Germinal center (tissue), 1 donor: ENCODE results near the gene SLC7A6.

Experiments used
- DNase-seq: peaks from one replicate; pipeline ENCODE4 v3.0.0; 2012; ENCODE audit warnings: mixed read lengths, low spot score

SLC7A6 gene

DNA sequence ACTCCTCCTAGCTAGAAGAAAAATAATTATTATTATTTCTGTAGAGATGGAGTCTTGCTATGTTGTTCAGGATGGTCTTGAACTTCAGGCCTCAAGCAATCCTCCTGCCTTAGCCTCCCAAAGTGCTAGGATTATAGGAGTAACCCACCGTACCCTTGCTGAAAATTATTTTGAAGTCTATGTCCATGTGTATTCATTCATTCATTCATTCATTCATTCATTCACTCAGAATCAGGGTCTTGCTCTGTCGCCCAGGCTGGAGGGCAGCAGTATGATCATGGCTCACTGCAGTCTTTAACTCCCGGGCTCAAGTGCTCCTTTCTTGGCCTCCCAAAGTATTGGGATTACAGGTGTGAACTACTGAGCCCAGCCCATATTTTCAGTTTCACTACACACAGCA lies 42.3 kb downstream of the SLC7A6 start:
- no peak for DNase-seq

DNA sequence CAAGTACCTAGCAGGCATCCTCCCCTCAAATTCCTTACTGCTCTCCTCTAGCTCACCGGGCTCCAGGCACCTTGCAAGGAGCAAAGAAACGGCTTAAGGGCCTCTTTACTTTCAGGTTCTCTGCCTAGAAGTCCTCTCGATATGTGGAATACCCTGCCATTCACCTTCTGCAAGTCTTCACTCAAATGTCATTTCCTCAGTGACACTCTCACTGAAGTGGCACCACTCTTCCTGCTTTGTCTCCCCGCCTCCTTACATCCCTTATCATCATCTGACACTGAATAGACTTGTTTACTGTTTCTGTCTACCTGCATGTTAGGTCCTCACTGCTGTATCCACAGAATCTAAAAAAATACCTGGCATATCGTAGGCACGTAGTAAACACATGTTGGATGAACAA lies 45.5 kb downstream of the SLC7A6 start:
- no peak for DNase-seq

DNA sequence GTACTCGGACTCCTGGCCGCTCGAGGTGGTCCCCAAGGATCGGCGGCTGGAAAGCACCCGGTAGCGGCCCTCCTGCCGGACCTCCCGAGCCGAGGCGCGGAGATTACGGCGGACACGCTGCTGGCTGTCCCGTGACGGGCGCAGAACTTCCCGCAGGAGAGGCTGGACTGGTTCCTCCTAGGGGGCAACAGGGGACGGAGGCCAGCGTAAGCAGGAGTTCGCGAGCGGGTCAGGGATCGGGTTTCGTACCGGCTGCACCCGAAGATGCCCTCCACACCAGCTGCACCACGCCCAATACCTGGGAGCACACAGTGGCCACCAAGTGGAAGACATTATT lies 46.1 kb downstream of the SLC7A6 start:
- no peak for DNase-seq

DNA sequence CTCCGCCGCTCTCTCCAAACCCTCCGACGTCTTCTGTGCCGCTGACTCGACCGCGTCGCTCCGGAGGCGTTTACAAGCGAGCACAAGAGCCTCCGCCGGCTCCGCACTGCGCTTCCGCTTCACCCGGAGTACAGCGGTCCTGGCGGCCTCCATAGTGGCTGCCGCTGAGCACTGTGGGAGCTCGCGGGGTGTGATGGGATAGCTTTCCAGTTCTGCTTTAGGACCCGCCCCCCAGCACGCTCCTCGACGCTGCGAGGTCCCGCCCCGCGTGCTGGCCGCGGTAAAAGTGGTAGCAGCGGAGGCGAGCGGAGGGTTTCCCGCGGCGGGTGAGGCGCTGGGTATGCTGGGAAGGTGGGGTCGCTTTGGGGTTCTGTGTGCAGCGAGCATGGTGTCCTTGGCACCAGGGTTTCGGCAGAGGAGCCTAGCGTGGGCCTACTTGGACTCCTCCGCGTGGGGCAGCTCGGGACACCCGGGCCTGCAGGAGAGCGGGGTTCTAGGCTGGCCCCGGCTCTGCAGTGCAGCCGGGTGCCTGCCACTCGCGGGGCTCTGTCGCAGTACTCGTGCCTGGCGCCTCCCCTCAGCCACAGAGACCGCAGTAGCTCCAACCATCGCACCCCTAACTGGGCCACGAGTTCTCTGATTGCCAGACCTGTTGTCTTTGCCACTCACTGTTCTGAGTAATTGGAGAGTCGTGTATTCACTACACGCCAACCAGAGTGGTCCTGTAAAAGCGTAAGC lies 46.6 kb downstream of the SLC7A6 start, which contains the start of the genes PRMT7 and SLC7A6OS:
PRMT7 (plus strand) TSS at position 246 of the 738 bp plus-strand sequence. CDS start 4,961 bp downstream, outside the sequence.
SLC7A6OS (minus strand) TSS at position 173 of the 738 bp plus-strand sequence; CDS start at position 153, 20 bp downstream.
- peak; percentile 97 for DNase-seq

DNA sequence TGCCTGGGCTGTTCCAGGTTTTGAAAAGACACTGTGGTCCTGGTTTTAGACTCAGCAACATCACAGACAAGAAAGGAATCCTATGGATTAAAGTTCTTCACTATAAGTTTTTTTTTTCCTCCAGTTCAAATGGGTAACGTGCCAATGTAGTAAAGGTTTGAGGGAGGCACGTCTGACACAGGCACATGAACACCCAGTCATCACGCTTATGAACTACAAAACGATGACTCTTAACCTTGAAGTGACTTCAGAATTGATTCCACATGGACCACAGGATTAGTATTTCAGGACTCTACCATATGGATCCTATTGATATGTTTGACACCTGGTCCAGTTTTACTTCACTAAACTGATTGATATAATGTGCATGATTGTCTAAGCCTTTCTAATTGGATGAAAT lies 48.8 kb downstream of the SLC7A6 start:
- DNase-seq = no peak

DNA sequence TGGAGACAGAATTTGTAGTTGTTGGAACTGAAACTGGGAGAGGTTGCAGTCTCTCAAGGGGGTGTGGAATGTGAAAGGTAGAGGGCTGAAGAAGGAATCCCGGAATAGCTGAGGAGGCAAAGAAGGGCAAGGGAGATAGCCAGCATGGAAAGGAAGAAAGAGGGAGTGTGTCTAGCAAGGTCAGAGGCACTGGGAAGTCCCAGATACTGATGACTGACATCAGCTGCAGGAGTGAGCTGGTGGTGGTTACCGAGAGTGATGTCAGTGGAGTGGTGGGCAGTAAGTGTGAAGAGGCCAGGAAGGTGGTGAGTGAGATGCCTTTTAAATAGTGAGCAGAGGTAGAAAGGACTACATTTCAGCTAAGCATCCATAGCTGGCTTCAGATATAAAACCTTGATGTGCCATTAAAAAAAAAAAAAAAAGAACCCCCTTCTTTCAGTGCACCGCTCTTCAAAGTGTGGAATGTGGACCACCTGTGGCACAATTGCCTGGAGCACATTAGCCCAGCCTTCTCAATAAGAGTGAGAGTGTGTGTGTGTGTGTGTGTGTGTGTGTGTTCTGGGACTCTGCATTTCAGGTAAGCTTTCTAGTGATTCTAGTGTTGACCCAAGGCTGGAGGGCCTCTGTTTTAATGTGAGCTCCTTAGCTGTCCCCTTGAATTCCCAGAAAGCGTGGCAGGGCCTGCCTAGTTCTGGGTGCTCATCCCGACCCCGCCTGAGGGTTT lies 55.0 kb downstream of the SLC7A6 start:
- no peak for DNase-seq

DNA sequence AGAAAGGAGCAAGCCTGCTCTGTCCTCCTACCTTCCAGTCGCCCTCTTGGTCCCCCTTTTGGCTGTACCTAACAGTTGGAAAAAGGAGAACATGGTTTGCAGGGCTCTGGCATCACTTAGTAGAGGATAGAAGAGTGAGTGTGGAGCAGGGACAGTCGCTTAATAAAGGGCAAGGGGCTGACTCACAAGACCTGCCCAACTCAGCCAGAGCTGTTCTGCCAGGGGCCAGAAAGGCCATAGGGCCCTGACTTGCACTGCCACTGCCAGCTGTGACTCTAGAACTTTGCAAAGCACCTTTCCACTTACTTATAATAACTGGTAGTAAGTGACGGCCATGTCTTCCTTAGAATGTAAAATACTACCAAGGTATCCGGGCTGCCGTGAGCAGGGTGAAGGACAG lies 60.0 kb downstream of the SLC7A6 start:
- no peak for DNase-seq

DNA sequence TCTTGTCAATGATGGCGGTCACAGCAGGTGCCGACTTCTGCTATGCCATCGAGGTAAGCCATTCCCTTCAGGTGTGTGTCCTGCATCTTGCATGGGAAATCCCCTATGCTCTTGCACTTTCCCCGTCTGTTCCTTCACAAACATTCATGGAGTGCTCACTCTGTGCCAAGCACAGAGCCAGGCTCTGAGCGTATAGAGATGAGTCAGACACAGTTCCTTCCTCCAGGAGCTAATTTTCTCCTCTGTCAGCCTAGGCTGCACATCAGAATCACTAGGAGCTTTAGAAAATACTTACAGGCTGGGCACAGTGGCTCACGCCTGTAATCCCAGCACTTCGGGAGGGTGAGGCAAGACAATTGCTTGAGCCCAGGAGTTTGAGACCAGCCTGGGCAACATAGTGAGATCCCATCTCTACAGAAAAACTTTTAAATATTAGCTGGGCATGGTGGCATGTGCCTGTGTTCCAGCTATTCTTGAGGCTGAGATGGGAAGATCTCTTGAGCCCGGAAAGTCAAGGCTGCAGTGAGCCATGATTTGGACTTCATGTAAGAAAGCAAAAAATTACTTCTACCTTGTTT lies 60.5 kb downstream of the SLC7A6 start:
- no peak for DNase-seq

DNA sequence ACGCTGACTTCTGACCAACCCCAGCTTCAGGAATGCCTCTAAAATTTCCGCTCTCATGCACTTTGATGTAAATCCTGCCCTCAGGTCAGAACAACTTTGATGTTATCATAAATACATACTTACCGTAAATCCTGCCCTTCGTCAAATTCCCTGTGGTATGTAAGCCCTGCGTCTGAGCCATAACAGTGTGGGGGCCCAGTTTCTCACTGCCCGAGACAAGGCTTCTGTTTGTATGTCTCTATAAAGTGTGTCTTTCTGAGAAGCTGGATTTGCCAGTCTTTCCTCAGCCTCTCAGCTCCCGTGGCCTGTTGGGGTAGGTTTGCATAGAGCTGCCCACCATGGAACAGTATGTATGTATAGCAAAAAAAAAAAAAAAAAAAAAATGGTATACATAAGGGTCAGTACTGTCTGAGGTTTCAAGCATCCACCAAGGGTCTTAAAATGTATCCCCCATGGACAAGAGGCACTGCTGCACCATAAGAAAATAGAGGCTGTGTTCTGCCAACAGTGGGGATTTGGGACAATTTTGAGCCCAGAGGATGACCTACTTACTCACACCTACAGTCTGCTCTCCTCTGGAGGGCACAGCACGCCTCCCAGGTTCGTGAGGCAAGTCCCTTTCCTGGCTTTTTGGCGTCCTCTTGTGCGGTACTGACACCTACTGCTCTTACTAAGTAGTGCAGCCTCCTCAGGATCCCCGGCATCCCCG lies 64.0 kb downstream of the SLC7A6 start:
- peak; percentile 87 for DNase-seq

DNA sequence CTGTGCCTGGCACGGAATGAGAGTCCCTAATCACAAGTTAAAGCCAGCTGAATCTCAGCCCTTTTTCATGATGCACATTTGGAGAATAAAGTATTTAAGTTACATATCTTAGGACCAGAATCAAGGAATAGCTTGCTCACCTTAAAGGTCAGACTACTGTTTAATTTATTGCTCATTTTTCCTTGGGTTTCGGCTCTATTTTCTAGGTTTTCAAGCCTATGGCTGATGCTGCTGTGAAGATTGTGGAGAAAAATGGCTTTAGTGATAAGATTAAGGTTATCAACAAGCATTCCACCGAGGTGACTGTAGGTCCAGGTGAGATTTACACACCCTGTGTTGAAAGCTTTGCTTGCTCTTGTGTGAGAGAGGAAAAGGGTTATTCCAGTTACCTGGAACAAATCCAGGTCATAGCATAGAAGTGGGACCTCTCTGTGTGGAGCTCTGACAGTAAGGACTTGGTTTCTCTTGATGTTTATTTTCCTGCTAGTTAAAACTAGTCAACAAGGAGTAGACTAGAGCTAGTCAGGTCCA lies 64.6 kb downstream of the SLC7A6 start:
- DNase-seq = no peak

DNA sequence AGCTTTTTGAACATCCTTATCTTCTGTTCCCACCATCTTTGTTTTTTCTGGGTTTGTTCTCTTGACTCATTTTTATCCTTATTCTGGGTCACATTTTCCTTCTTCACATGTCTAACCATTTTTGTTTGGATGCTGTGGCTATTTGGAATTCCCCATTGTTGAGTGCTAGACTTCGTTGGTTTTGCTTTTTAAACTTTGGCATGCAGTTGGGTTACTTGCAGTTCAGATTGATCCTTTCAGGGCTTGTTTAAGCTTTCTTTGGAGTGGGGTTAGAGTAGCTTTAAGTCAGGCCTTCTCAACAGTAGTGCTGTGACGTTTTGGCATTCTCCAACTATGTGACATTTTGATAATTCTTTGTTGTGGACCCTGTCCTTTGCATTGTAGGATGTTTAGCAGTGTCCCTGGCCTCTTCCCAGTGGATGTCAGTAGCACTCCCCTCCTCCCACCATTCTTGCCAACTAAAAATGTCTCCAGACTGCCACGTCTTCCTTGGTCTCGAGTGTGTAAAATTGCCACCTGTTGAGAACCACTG lies 67.6 kb downstream of the SLC7A6 start:
- DNase-seq = no peak

DNA sequence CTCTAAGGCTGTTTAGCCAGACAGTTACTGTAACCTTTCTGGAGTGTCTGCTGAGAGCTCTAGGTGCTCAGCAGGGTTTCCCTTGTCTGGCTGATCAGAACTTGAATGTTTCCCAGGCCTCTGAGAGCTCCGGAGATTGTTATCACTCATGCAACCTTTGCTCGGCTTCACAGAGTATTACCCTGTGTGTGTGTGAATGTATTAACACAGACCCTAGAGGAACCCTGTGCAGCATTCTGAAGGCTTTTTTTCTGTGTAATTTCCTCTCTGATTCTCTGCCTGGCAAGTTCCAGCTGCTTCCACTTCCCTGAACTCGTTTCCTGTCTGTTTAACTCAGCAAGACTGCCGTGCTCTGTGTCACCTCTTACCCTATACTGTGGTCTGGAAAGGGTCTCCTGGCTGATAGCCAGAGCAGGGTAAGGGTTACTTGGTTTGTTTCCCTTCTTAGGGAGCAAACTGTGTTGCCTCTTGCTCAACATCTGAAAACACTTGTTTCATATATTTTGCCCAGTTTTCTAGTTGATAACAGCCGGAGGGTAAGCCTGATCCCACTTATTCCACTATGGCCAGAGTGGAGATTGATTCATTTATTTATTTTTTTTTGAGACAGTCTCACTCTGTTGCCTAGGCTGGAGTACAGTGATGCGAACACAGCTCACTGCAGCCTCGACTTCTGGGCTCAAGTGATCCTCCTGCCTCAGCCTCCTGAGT lies 68.2 kb downstream of the SLC7A6 start:
- no peak for DNase-seq

DNA sequence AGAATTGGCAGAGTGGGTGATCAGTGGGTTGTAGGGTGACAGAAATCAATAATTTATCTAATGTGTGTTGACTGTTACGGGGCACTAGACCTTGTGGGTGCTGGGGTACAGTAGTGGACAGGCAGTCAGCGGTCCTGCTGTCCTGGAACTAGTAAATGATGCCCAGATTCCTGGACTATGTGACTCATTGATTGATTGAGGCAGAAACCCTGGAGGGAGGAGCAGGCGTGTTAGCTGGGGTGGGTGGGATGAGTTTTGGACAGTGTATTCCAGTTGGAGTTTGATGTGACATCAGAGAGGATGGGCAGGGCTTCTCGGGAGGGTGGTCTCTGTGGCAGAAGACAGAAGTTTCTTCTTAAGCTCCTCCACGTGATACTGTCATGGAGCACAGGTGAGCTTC lies 70.8 kb downstream of the SLC7A6 start:
- no peak for DNase-seq

DNA sequence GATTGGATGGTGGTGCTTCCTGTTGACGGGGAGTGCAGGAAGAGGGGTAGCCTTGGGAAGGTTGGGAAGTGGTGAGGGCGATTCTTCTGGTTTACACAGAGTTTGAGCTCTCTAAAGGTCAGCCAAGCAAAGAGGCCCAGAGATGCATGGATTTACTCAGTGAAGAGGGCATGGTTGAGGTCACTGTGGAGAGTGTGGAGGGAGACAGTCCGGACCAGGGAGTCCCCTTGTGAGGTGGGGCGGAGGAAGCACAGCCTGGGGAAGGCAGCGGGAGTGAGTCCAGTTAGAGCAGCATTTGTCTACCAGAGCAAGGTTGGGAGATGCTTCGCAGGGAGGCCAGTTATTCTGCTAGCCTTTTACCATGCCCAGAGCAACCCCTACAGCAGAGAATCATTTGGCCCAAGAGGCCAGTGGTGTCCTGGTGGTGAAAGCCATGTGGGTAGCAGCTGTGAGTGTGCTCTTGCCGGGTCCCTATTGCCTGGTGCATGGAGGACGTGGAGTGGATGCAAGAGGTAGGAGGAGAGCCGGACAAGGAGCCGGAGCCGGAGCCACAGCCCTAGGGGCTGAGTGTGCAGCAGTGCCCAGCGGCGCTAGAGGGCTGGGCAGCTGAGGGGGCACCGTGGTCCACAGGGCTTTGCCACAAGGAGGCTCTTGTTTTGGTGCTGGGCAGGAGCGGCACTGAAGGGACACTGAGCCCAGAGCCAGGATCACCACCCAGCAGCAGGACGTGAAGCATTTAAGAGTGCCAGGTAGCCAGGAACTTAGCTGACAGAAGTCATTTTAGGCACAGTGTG lies 74.2 kb downstream of the SLC7A6 start:
- DNase-seq = no peak

DNA sequence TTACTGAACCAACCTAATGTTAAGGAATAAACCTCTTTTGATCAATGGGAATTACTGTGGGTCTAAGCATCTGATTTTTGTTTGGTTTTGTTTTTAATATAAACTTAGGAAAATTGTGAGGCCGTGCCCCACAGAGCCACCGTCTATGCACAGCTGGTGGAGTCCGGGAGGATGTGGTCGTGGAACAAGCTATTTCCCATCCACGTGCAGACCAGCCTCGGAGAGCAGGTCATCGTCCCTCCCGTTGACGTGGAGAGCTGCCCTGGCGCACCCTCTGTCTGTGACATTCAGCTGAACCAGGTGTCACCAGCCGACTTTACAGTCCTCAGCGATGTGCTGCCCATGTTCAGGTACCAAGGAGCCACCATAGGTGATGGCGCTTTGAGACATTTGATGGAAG lies 74.9 kb downstream of the SLC7A6 start:
- no peak for DNase-seq

DNA sequence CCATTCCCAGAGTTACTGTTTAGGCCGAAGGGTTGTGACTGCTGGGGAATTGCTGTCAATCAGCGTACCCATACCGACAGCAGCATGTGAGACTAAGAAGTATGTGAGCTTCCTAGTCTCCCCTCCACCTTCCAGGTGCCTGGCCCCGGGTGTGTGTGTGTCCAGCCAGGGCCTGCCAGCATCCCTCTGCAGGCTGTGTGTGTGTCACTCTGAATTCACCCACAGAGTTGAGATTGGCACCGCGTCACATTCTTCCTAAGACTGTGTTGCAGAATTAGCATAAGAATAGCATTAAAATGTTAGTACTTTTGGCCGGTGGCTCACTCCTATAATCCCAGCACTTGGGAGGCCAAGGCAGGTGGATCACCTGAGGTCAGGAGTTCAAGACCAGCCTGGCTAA lies 78.3 kb downstream of the SLC7A6 start:
- no peak for DNase-seq

DNA sequence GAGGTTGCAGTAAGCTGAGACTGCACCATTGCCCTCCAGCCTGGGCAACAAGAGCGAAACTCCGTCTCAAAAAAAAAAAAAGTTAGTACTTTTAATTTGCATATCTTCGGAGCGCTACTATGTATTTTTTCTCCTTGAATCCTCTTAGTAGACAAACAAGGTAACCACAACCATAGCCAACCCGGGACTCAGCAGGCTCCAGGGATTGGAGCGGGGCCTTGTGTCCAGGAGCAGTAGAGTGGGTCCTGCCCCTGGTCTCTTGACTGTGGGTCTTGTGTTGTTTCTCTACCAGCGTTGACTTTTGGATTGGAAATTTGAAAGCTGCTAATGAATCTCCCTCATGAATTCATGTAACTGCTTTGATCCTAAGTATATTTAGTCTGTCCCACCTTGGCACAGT lies 78.8 kb downstream of the SLC7A6 start:
- no peak for DNase-seq

DNA sequence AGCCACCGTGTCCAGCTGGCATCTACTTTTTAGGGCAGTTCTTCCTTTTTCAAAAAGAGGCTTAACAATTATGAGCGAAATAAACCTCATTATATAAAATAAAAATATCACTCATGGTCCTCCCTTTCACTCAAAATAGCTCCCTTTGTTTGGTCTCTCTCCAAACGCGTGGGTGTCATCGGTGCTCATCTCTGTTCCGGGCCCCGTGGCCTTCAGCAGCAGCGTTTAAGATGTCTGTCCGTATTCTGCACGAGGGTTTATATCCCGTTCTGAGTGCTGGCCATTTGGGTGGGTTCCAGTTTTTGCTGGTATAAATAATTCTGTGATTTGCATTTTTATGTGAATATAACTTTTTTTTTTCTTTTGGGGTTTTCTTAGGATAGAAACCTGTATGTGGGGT lies 79.9 kb downstream of the SLC7A6 start:
- no peak for DNase-seq

DNA sequence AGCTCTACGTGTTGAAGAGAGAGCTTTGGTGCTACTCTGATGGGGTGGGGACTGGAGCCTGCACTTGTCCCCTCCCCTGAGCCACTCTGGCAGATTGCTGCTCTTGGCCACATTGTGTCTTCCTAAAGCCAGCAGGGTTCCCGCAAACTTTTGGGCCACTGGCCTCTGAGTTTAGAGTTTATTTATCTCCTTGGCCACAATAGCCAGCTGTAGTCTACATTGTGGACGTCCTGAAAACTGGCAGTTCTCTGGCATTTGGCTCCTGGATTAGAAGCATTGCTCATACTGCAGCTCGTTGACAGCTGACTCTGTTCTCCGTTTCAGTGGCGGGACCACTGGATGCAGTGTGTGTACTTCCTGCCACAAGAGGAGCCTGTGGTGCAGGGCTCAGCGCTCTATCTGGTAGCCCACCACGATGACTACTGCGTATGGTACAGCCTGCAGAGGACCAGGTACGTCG lies 81.1 kb downstream of the SLC7A6 start:
- DNase-seq = no peak

DNA sequence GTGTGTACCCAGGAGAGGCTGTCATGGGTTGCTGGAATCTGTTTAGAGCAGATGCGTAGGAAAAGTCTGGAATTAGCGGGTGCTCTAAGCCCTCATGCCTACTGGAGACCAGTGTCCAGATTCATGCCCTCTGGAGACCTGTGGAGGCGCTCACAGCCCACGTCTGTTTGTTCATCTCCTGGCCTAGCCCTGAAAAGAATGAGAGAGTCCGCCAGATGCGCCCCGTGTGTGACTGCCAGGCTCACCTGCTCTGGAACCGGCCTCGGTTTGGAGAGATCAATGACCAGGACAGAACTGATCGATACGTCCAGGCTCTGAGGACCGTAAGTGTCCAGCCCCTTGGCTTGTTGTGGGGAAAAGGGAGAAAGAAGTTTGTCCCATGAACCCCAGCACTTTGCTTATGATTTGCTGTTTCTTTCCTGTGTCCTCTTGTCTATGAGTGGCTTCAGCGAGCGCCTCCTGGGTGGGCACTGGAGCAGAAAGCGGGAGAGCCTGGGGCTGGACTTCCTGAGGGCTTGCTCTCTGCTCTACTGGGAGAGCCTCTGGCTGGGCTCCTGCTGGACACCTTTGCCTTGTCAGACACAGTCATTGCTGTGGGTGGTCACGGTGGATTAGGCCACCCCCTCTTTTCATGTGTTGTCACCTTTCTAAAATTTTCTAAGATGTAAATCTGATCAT lies 81.8 kb downstream of the SLC7A6 start:
- no peak for DNase-seq
